Upper lobe of left lung (tissue), 4 donors: Measurements from ENCODE around the gene PLPP7.

ENCODE experiments used
- POLR2A ChIP-seq, 4 donors: fragments of 450-650 bp; IDR thresholded peaks; one replicate each; pipeline ENCODE4 v1.5.1; 2016 to 2017; ENCODE audit warnings: antibody characterized with exemption in 4 of 4, mild to moderate bottlenecking in 2 of 4
- TF ChIP-seq, protein P1 (sequence below), 6 experiments: fragments of 450-650 bp in 4 of 6; fragments of 200-600 bp in 2 of 6; sonication (generic) in 2 of 6; IDR thresholded peaks; one replicate each; pipeline ENCODE4 v1.5.1; 2016 to 2019; ENCODE audit warnings: antibody characterized with exemption in 6 of 6

DNA sequence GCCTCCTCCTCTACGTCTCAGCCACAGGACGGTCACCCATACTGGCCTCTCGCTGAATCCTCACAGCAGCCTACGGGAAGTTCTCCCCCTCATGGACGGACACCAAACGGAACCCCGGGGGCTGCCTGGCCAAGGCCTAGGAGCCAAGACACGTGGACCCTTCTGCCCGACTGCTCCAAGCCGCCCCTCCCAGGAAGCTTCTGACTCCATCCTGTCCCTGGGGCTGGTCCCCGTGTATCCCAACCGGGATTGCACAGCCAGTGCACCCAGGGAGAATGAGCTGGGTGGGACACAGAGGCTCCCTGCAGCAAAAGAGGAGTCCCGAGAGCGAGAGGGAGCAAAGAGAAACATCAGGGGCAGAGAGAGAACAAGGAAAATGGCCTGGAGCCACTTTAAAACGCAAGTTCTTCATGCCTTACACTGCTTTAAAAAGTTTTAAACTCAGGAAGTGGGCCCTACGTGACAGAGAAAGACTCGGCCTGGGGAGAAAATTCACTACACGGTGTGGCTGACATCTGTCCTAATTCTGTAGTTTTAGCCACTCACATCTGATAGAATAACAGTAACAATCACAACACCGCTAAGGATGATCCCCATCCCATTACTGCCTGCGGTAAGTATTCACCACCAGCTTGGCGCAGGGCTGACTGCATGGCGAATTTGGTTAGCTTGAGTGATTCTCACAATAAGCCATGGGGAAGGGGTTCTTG is 16.2 kb upstream of the PLPP7 start:
- TF ChIP-seq, protein P1, sequence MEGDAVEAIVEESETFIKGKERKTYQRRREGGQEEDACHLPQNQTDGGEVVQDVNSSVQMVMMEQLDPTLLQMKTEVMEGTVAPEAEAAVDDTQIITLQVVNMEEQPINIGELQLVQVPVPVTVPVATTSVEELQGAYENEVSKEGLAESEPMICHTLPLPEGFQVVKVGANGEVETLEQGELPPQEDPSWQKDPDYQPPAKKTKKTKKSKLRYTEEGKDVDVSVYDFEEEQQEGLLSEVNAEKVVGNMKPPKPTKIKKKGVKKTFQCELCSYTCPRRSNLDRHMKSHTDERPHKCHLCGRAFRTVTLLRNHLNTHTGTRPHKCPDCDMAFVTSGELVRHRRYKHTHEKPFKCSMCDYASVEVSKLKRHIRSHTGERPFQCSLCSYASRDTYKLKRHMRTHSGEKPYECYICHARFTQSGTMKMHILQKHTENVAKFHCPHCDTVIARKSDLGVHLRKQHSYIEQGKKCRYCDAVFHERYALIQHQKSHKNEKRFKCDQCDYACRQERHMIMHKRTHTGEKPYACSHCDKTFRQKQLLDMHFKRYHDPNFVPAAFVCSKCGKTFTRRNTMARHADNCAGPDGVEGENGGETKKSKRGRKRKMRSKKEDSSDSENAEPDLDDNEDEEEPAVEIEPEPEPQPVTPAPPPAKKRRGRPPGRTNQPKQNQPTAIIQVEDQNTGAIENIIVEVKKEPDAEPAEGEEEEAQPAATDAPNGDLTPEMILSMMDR (IDR thresholded peaks at IDR 0.05), result peak in 2 of 6 experiments; percentile 8 to 11
- peak in 1 of 4 donors; percentile 23 for TF ChIP-seq POLR2A (IDR thresholded peaks at IDR 0.05)
